GM18511 (cell line): ENCODE measurements around the gene ZNF793.

ENCODE experiments used
- ATAC-seq: cut with Tn5 transposase; IDR thresholded peaks from one replicate; pipeline ENCODE4 v1.9.1; 2021; ENCODE audit warnings: mild to moderate bottlenecking, moderate library complexity; ENCODE audit not compliant: unreplicated experiment

Gene ZNF793

GRCh38 chr19:37506387-37507166 lies at the start of gene ZNF793:
Gene ZNF793 (plus strand): TSS chr19:37506939. CDS start chr19:37523440, 16,501 bp downstream.
- ATAC-seq: no peak

GRCh38 chr19:37466277-37466797 lies 40.4 kb upstream of the ZNF793 start:
- ATAC-seq: no peak

- ATAC-seq: peak; percentile 73
Observed at GRCh38 chr19:37466798-37467607, 39.7 kb upstream of the ZNF793 start, which contains the start of gene ZNF569. Gene ZNF569 (minus strand): TSS chr19:37467444. CDS start chr19:37444921, 22,523 bp downstream.

- ATAC-seq: no peak
Observed at GRCh38 chr19:37467608-37468090, 39.1 kb upstream of the ZNF793 start.

GRCh38 chr19:37468961-37469777 lies 37.6 kb upstream of the ZNF793 start, which contains the start of gene ZNF570:
Gene ZNF570 (plus strand): TSS chr19:37469356. CDS start chr19:37470355, 999 bp downstream.
- ATAC-seq: peak; percentile 73

- no peak for ATAC-seq
Observed at GRCh38 chr19:37470216-37470615, 36.5 kb upstream of the ZNF793 start.

GRCh38 chr19:37472165-37472564 lies 34.6 kb upstream of the ZNF793 start:
- no peak for ATAC-seq

GRCh38 chr19:37484406-37485168 lies 22.2 kb upstream of the ZNF793 start:
- no peak for ATAC-seq

GRCh38 chr19:37492213-37492612 lies 14.5 kb upstream of the ZNF793 start:
- no peak for ATAC-seq

GRCh38 chr19:37505958-37506386 lies 767 bp upstream of the ZNF793 start:
- ATAC-seq: no peak

- no peak for ATAC-seq
Observed at GRCh38 chr19:37507167-37507464, 377 bp downstream of the ZNF793 start.

GRCh38 chr19:37511186-37511585 lies 4.4 kb downstream of the ZNF793 start:
- ATAC-seq: no peak

- no peak for ATAC-seq
Observed at GRCh38 chr19:37511821-37512220, 5.1 kb downstream of the ZNF793 start.

- no peak for ATAC-seq
Observed at GRCh38 chr19:37513397-37513796, 6.7 kb downstream of the ZNF793 start.

- ATAC-seq: no peak
Observed at GRCh38 chr19:37519890-37520289, 13.2 kb downstream of the ZNF793 start.

- ATAC-seq: no peak
Observed at GRCh38 chr19:37537391-37537947, 30.7 kb downstream of the ZNF793 start.

GRCh38 chr19:37551129-37551993 lies 44.6 kb downstream of the ZNF793 start:
- no peak for ATAC-seq

- no peak for ATAC-seq
Observed at GRCh38 chr19:37563518-37563917, 56.8 kb downstream of the ZNF793 start.
